HG02885 (cell line): ENCODE results near the gene TBC1D20.

ENCODE experiments used
- ATAC-seq: cut with Tn5 transposase; IDR thresholded peaks from one replicate; pipeline ENCODE4 v1.9.1; 2021; ENCODE audit warnings: mild to moderate bottlenecking; ENCODE audit not compliant: unreplicated experiment, poor library complexity

Gene TBC1D20

GRCh38 chr20:440148-440547, 22.2 kb downstream of the TBC1D20 start:
- no peak for ATAC-seq

- ATAC-seq: no peak
These were observed 23.5 kb downstream of the TBC1D20 start for GRCh38 chr20:438571-439469.

- ATAC-seq: no peak
These were observed 24.4 kb downstream of the TBC1D20 start for GRCh38 chr20:437787-438486.

- no peak for ATAC-seq
These were observed 25.9 kb downstream of the TBC1D20 start for GRCh38 chr20:436476-436875.

- ATAC-seq: no peak
These were observed 26.8 kb downstream of the TBC1D20 start for GRCh38 chr20:435558-435957.

GRCh38 chr20:434661-435419, 27.5 kb downstream of the TBC1D20 start:
- ATAC-seq: no peak

- no peak for ATAC-seq
These were observed 28.1 kb downstream of the TBC1D20 start for GRCh38 chr20:434221-434620.

- ATAC-seq: peak; percentile 89
These were observed 28.9 kb downstream of the TBC1D20 start for GRCh38 chr20:433300-433975.

- ATAC-seq: no peak
These were observed 29.5 kb downstream of the TBC1D20 start for GRCh38 chr20:432677-433299.

- ATAC-seq: no peak
These were observed 30.1 kb downstream of the TBC1D20 start for GRCh38 chr20:432208-432607.

- no peak for ATAC-seq
These were observed 31.1 kb downstream of the TBC1D20 start for GRCh38 chr20:431012-431904.

- no peak for ATAC-seq
These were observed 32.0 kb downstream of the TBC1D20 start for GRCh38 chr20:430091-430999.

- ATAC-seq: no peak
These were observed 33.6 kb downstream of the TBC1D20 start for GRCh38 chr20:428658-429200.

GRCh38 chr20:427849-428657, 34.3 kb downstream of the TBC1D20 start:
- ATAC-seq: no peak

GRCh38 chr20:427401-427800, 34.9 kb downstream of the TBC1D20 start:
- ATAC-seq: no peak

- ATAC-seq: no peak
These were observed 35.8 kb downstream of the TBC1D20 start for GRCh38 chr20:426566-426965.
